H9 (cell line): ENCODE results near the gene FBRSL1. TPM values are rescaled to one million over a fixed set of nuclear protein-coding genes. Genes with fewer than 3 reads are reported as not detected.

Experiments
- DNase-seq: peaks from one replicate; pipeline ENCODE4 v3.0.0-alpha.2; 2017
- H2AFZ ChIP-seq: one replicate; pipeline ENCODE4 v1.6.1; 2013; ENCODE audit warnings: mild to moderate bottlenecking, low read length, control low read depth, moderate library complexity
- H2AK5ac ChIP-seq: 2 replicates; pipeline ENCODE4 v1.6.1; 2013; ENCODE audit warnings: low read length, control low read depth, mixed read lengths; ENCODE audit not compliant: insufficient read length
- H2BK120ac ChIP-seq: one replicate; pipeline ENCODE4 v1.6.1; 2013; ENCODE audit warnings: low read depth, mild to moderate bottlenecking, low read length, control low read depth, inconsistent platforms; ENCODE audit not compliant: poor library complexity, severe bottlenecking
- H2BK12ac ChIP-seq: 2 replicates; pipeline ENCODE4 v1.6.1; 2013; ENCODE audit warnings: low read length, control low read depth, mixed read lengths, low read depth; ENCODE audit not compliant: insufficient read length
- H2BK15ac ChIP-seq: 2 replicates; pipeline ENCODE4 v1.6.1; 2013; ENCODE audit warnings: low read depth, low read length, control low read depth
- H2BK20ac ChIP-seq: one replicate; pipeline ENCODE4 v1.6.1; 2013; ENCODE audit warnings: low read depth, mild to moderate bottlenecking, low read length, control low read depth, inconsistent platforms; ENCODE audit not compliant: poor library complexity, severe bottlenecking
- H2BK5ac ChIP-seq: 2 replicates; pipeline ENCODE4 v1.6.1; 2013; ENCODE audit warnings: low read length, control low read depth, mixed read lengths; ENCODE audit not compliant: insufficient read length
- H3K14ac ChIP-seq: 2 replicates; pipeline ENCODE4 v1.6.1; 2013; ENCODE audit warnings: low read length, control low read depth; ENCODE audit not compliant: insufficient read depth
- H3K18ac ChIP-seq: 2 replicates; pipeline ENCODE4 v1.6.1; 2013; ENCODE audit warnings: low read depth, mild to moderate bottlenecking, mixed read lengths, low read length, control low read depth; ENCODE audit not compliant: insufficient read length
- H3K23ac ChIP-seq: 2 replicates; pipeline ENCODE4 v1.6.1; 2013; ENCODE audit warnings: low read length, control low read depth, mixed read lengths, low read depth; ENCODE audit not compliant: insufficient read length
- H3K23me2 ChIP-seq: 2 replicates; pipeline ENCODE4 v1.6.1; 2013; ENCODE audit warnings: low read depth, mild to moderate bottlenecking, mixed read lengths, low read length, control low read depth; ENCODE audit not compliant: insufficient read length, poor library complexity, severe bottlenecking
- H3K27ac ChIP-seq: 2 replicates; pipeline ENCODE4 v1.5.1; 2013; ENCODE audit warnings: low read length, control low read depth, mixed read lengths, low read depth; ENCODE audit not compliant: insufficient read length
- H3K27me3 ChIP-seq: 2 replicates; pipeline ENCODE4 v1.6.1; 2013; ENCODE audit warnings: low read length, control low read depth, inconsistent platforms; ENCODE audit not compliant: insufficient read depth
- H3K4ac ChIP-seq: 2 replicates; pipeline ENCODE4 v1.6.1; 2013; ENCODE audit warnings: low read depth, mild to moderate bottlenecking, control low read depth, inconsistent platforms, low read length, moderate library complexity
- H3K4me1 ChIP-seq: 2 replicates; pipeline ENCODE4 v1.6.1; 2013; ENCODE audit warnings: low read length, control low read depth, inconsistent platforms; ENCODE audit not compliant: insufficient read depth
- H3K4me2 ChIP-seq: 2 replicates; pipeline ENCODE4 v1.6.1; 2013; ENCODE audit warnings: low read length, control low read depth, mixed read lengths; ENCODE audit not compliant: insufficient read length, insufficient read depth
- H3K56ac ChIP-seq: 2 replicates; pipeline ENCODE4 v1.6.1; 2013; ENCODE audit warnings: low read depth, mild to moderate bottlenecking, mixed read lengths, low read length, control low read depth; ENCODE audit not compliant: insufficient read length
- H3K79me1 ChIP-seq: 2 replicates; pipeline ENCODE4 v1.6.1; 2013; ENCODE audit warnings: low read depth, mild to moderate bottlenecking, moderate library complexity, low read length, control low read depth, inconsistent platforms; ENCODE audit not compliant: insufficient read depth, poor library complexity, severe bottlenecking
- H3K79me2 ChIP-seq: 2 replicates; pipeline ENCODE4 v1.6.1; 2013; ENCODE audit warnings: low read length, control low read depth, inconsistent platforms; ENCODE audit not compliant: insufficient read depth
- H3K9ac ChIP-seq: 2 replicates; pipeline ENCODE4 v1.6.1; 2013; ENCODE audit warnings: low read length, control low read depth, mixed read lengths; ENCODE audit not compliant: insufficient read length; ENCODE audit errors: extremely low read depth
- H3K9me3 ChIP-seq: one replicate; pipeline ENCODE4 v1.6.1; 2013; ENCODE audit warnings: low read depth, low read length, inconsistent platforms; ENCODE audit not compliant: control insufficient read depth
- H3T11ph ChIP-seq: one replicate; pipeline ENCODE4 v1.6.1; 2013; ENCODE audit warnings: mild to moderate bottlenecking, low read length, control low read depth, inconsistent platforms
- H4K20me1 ChIP-seq: one replicate; pipeline ENCODE4 v1.6.1; 2013; ENCODE audit not compliant: control insufficient read depth, insufficient read length, insufficient read depth
- H4K5ac ChIP-seq: 2 replicates; pipeline ENCODE4 v1.6.1; 2013; ENCODE audit warnings: low read depth, mild to moderate bottlenecking, mixed read lengths, low read length, control low read depth; ENCODE audit not compliant: insufficient read length
- H4K8ac ChIP-seq: replicated peaks from 2 replicates; pipeline ENCODE4 v1.6.1; 2013; ENCODE audit warnings: low read length, control low read depth, mixed read lengths, low read depth; ENCODE audit not compliant: insufficient read length
- H4K91ac ChIP-seq: 2 replicates; pipeline ENCODE4 v1.6.1; 2013; ENCODE audit warnings: low read depth, mild to moderate bottlenecking, moderate library complexity, mixed read lengths, low read length, control low read depth; ENCODE audit not compliant: insufficient read length
- H3K27ac Mint-ChIP-seq, 3 experiments: 2 replicates in 2 of 3; 3 replicates in 1 of 3; pipeline ENCODE4 v1.8.0; 2020 to 2021; ENCODE audit warnings: mixed read lengths in 3 of 3, mild to moderate bottlenecking in 1 of 3, moderate library complexity in 1 of 3
- H3K27me3 Mint-ChIP-seq: 2 replicates; pipeline ENCODE4 v1.8.0; 2021; ENCODE audit warnings: low read depth, mild to moderate bottlenecking, moderate library complexity, mixed read lengths
- H3K36me3 Mint-ChIP-seq, 3 experiments: 2 replicates in 2 of 3; 3 replicates in 1 of 3; pipeline ENCODE4 v1.8.0; 2020 to 2021; ENCODE audit warnings: low read depth in 3 of 3, mixed read lengths in 3 of 3; ENCODE audit not compliant: insufficient read depth in 1 of 3
- H3K4me1 Mint-ChIP-seq, 2 experiments: 2 replicates each; pipeline ENCODE4 v1.8.0; 2020; ENCODE audit warnings: mixed read lengths in 2 of 2
- H3K4me3 Mint-ChIP-seq, 2 experiments: 2 replicates in 1 of 2; 3 replicates in 1 of 2; pipeline ENCODE4 v1.8.0; 2020 to 2021; ENCODE audit warnings: mild to moderate bottlenecking in 2 of 2, mixed read lengths in 2 of 2, moderate library complexity in 1 of 2
- H3K9me3 Mint-ChIP-seq, 2 experiments: 2 replicates in 1 of 2; 3 replicates in 1 of 2; pipeline ENCODE4 v1.8.0; 2020; ENCODE audit warnings: mild to moderate bottlenecking in 2 of 2, mixed read lengths in 2 of 2, moderate library complexity in 1 of 2
- WGBS: extraction: QIAGEN DNeasy Blood & Tissue Kit; methylation state at CpG from one replicate; pipeline ENCODE4 v1.1.7; 2013; ENCODE audit warnings: missing lambda C conversion rate, low lambda C conversion rate, mixed read lengths; ENCODE audit not compliant: insufficient read length; ENCODE audit errors: extremely low coverage; 5-methylcytosine and 5-hydroxymethylcytosine counted together
- total RNA-seq: library from RNA; stranded (reverse); gene quantifications from 2 replicates; pipeline ENCODE4 v1.2.1, GENCODE V29; 2021
- TF ChIP-seq, protein P1 (sequence below): fragments of 200-600 bp; sonication (generic); conservative IDR thresholded peaks from 3 replicates; pipeline ENCODE4 v1.8.0; 2021; ENCODE audit warnings: antibody characterized with exemption, mild to moderate bottlenecking

The FBRSL1 gene
- total RNA-seq, 1 experiment from 2014 or later: 90.8 TPM

GRCh38 chr12:132512197-132513069 is 22.5 kb downstream of the FBRSL1 start:
- Histone ChIP-seq H3K23me2 (no peaks in the 10 kb centered on the region), H4K5ac (no peak overlapping the region), H3K9me3 (no peaks in the 10 kb centered on the region), H3K27ac (no peak overlapping the region), H3K27me3 (no peaks in the 10 kb centered on the region; the same call in 1 of the 2 replicates), H3K18ac (no peak overlapping the region), H4K8ac (no peak overlapping the region), H3T11ph (no peak overlapping the region), H4K91ac (no peak overlapping the region), H3K79me2 (no peaks in the 10 kb centered on the region; the same call in 1 of the 2 replicates), H2AFZ (no peak overlapping the region), H3K4me1 (no peaks in the 10 kb centered on the region), H2BK120ac (no peak overlapping the region), H3K79me1 (no peaks in the 10 kb centered on the region), H2BK5ac (no peak overlapping the region), H3K56ac (no peak overlapping the region), H3K23ac (no peak overlapping the region), H3K9ac (no peak overlapping the region), H2AK5ac (no peak overlapping the region), H2BK20ac (no peak overlapping the region), H2BK15ac (no peak overlapping the region), H3K4ac (no peak overlapping the region), H2BK12ac (no peak overlapping the region), H3K4me2 (no peak overlapping the region), H4K20me1 (no peaks in the 10 kb centered on the region), H3K14ac (no peak overlapping the region; the same call in 1 of the 2 replicates)
- DNase-seq: no peak
- Mint-ChIP-seq H3K27ac (no peak overlapping the region; a peak in 1 of 7 replicates), H3K4me3 (no peak overlapping the region; a peak in 1 of 5 replicates), H3K4me1 (peaks cover 0 to 4% of the 10 kb centered on the region in 2 experiments; a peak in 2 of 4 replicates), H3K9me3 (0 out of 5 replicates have a peak, but pooled peaks cover 0 to 2% of the 10 kb centered on the region in 2 experiments), H3K36me3 (peaks cover 0 to 5% (median 4%) of the 10 kb centered on the region in 3 experiments; a peak in 3 of 7 replicates), H3K27me3 (peaks cover 18% of the 10 kb centered on the region)
- TF ChIP-seq, protein P1, sequence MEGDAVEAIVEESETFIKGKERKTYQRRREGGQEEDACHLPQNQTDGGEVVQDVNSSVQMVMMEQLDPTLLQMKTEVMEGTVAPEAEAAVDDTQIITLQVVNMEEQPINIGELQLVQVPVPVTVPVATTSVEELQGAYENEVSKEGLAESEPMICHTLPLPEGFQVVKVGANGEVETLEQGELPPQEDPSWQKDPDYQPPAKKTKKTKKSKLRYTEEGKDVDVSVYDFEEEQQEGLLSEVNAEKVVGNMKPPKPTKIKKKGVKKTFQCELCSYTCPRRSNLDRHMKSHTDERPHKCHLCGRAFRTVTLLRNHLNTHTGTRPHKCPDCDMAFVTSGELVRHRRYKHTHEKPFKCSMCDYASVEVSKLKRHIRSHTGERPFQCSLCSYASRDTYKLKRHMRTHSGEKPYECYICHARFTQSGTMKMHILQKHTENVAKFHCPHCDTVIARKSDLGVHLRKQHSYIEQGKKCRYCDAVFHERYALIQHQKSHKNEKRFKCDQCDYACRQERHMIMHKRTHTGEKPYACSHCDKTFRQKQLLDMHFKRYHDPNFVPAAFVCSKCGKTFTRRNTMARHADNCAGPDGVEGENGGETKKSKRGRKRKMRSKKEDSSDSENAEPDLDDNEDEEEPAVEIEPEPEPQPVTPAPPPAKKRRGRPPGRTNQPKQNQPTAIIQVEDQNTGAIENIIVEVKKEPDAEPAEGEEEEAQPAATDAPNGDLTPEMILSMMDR: no peak
- no CpG with 5 or more reads among the region's 28 CpGs for WGBS
